A673 (cell line): Measurements from ENCODE around the gene MORN4. TPM values are rescaled to one million over a fixed set of nuclear protein-coding genes. Genes with fewer than 3 reads are reported as not detected.

Experiments
- BruUV-seq: library from RNA; stranded (reverse); fragments of 400-500 nt; replicated peaks from 2 replicates; lab custom pipeline; 2021; lab: Mats Ljungman, UMichigan
- CTCF ChIA-PET: fragments of 300-600 bp; sonication (Branson Sonifier 250); formaldehyde crosslinking; loops from one replicate; lab custom pipeline; 2022; ENCODE audit warnings: antibody characterized with exemption; lab: Charles Lee
- POLR2A ChIA-PET: fragments of 300-600 bp; sonication (Branson Sonifier 250); formaldehyde crosslinking; loops from one replicate; lab custom pipeline; 2022; ENCODE audit warnings: antibody characterized with exemption; ENCODE audit not compliant: low non-redundant PET; lab: Charles Lee
- DNase-seq: peaks from one replicate; pipeline ENCODE4 v3.0.0-alpha.2; 2015; ENCODE audit warnings: low spot score
- H3K27ac ChIP-seq: fragments of 200-600 bp; sonication (generic); 2 replicates; pipeline ENCODE4 v1.5.1; 2016; ENCODE audit warnings: mixed run types, low read depth, mild to moderate bottlenecking, mixed read lengths, antibody characterized with exemption, low read length; ENCODE audit not compliant: poor library complexity, severe bottlenecking
- H3K27me3 ChIP-seq: fragments of 200-600 bp; sonication (generic); replicated peaks from 2 replicates; pipeline ENCODE4 v1.6.1; 2017; ENCODE audit warnings: mixed run types, low read depth, mild to moderate bottlenecking, mixed read lengths, antibody characterized with exemption, low read length; ENCODE audit not compliant: insufficient read depth, poor library complexity
- H3K36me3 ChIP-seq: fragments of 200-600 bp; sonication (generic); 2 replicates; pipeline ENCODE4 v1.6.1; 2016; ENCODE audit warnings: mixed run types, mild to moderate bottlenecking, mixed read lengths, antibody characterized with exemption, low read length; ENCODE audit not compliant: insufficient read depth, poor library complexity, severe bottlenecking
- H3K4me1 ChIP-seq: fragments of 200-600 bp; sonication (generic); 2 replicates; pipeline ENCODE4 v1.6.1; 2017; ENCODE audit warnings: mixed run types, mild to moderate bottlenecking, mixed read lengths, antibody characterized with exemption, low read length; ENCODE audit not compliant: insufficient read depth, poor library complexity, severe bottlenecking
- H3K4me3 ChIP-seq: fragments of 200-600 bp; sonication (generic); 2 replicates; pipeline ENCODE4 v1.5.1; 2016; ENCODE audit warnings: low read depth, mixed run types, mild to moderate bottlenecking, mixed read lengths, low read length; ENCODE audit not compliant: poor library complexity, severe bottlenecking
- H3K9me3 ChIP-seq: fragments of 200-600 bp; sonication (generic); 2 replicates; pipeline ENCODE4 v1.6.1; 2016; ENCODE audit warnings: mixed run types, low read depth, mild to moderate bottlenecking, mixed read lengths, antibody characterized with exemption, low read length; ENCODE audit not compliant: poor library complexity, severe bottlenecking
- CTCF ChIP-seq: fragments of 300-800, 200-600 bp; sonication (generic); conservative IDR thresholded peaks from 2 replicates; pipeline ENCODE4 v1.5.1; 2017; ENCODE audit warnings: low read depth, mild to moderate bottlenecking, antibody characterized with exemption, low read length, moderate library complexity, mixed read lengths
- EZH2 ChIP-seq: fragments of 200-600 bp; sonication (generic); IDR thresholded peaks from 2 replicates; pipeline ENCODE4 v1.6.1; 2017; ENCODE audit warnings: borderline replicate concordance, low read depth, mild to moderate bottlenecking, mixed read lengths, antibody characterized with exemption, low read length; ENCODE audit not compliant: poor library complexity, severe bottlenecking
- intact Hi-C: fragments of 100-400 bp; cut with micrococcal nuclease; formaldehyde crosslinking; loops from one replicate; pipeline ENCODE4 v1.10.0; 2022; ENCODE audit not compliant: unreplicated experiment
- total RNA-seq: library from RNA; stranded (reverse); gene quantifications from 2 replicates; pipeline ENCODE4 v1.2.3, GENCODE V29; 2021

The MORN4 gene
- total RNA-seq, 1 experiment from 2014 or later, result 8.4 TPM

GRCh38 chr10:97570146-97570788 is 63.0 kb downstream of the MORN4 start:
- no peaks in the 10 kb centered on the region for H3K36me3 ChIP-seq
- no peak for TF ChIP-seq CTCF
- TF ChIP-seq EZH2, result no peak
- no TSS peak for BruUV-seq
- H3K27me3 ChIP-seq, result no peaks in the 10 kb centered on the region
- no peak overlapping the region for H3K27ac ChIP-seq
- H3K9me3 ChIP-seq, result no peaks in the 10 kb centered on the region
- no peaks in the 10 kb centered on the region for H3K4me1 ChIP-seq
- ChIA-PET CTCF (no interaction called here), POLR2A (no interaction called here)
- no peak overlapping the region for H3K4me3 ChIP-seq
- intact Hi-C loops, result loop anchor here (5.0 kb wide), 1 partner anchor 162 kb away; no protein-coding TSS in a partner anchor
- DNase-seq, result no peak

- BruUV-seq, result no TSS peak
- H3K4me1 ChIP-seq, result no peaks in the 10 kb centered on the region
- TF ChIP-seq EZH2, result no peak
- TF ChIP-seq CTCF, result no peak
- DNase-seq, result no peak
- H3K27ac ChIP-seq, result no peak overlapping the region
- no peaks in the 10 kb centered on the region for H3K9me3 ChIP-seq
- no peaks in the 10 kb centered on the region for H3K27me3 ChIP-seq
- POLR2A ChIA-PET, result no interaction called here
- H3K4me3 ChIP-seq, result no peak overlapping the region
- CTCF ChIA-PET, result no interaction called here
- no peaks in the 10 kb centered on the region for H3K36me3 ChIP-seq
- intact Hi-C loops, result no loop called here
Measured at GRCh38 chr10:97567891-97568290, 65.4 kb downstream of the MORN4 start.

GRCh38 chr10:97566336-97566996 is 66.8 kb downstream of the MORN4 start:
- H3K9me3 ChIP-seq, result no peaks in the 10 kb centered on the region
- no peak overlapping the region for H3K27ac ChIP-seq
- no peak overlapping the region for H3K4me3 ChIP-seq
- no peaks in the 10 kb centered on the region for H3K36me3 ChIP-seq
- DNase-seq, result no peak
- TF ChIP-seq EZH2 (no peak), CTCF (no peak)
- ChIA-PET CTCF (no interaction called here), POLR2A (no interaction called here)
- no peaks in the 10 kb centered on the region for H3K27me3 ChIP-seq
- BruUV-seq, result no TSS peak
- H3K4me1 ChIP-seq, result no peaks in the 10 kb centered on the region
- intact Hi-C loops, result no loop called here
